Activated CD4-positive, alpha-beta memory T cell treated with anti-CD3 and anti-CD28 coated beads, Interleukin-2, amount 10 ng/mL, durations not matched to agents 7 days and 5 days (primary cell): ENCODE data around the gene ITGA1. TPM values are rescaled to one million over a fixed set of nuclear protein-coding genes. Genes with fewer than 3 reads are reported as not detected.

Experiments used
- CTCF ChIA-PET: fragments of 350-600 bp; sonication (Branson Sonifier 250); formaldehyde crosslinking; loops from one replicate; lab custom pipeline; 2021; ENCODE audit warnings: antibody characterized with exemption, inconsistent platforms; lab: Charles Lee
- POLR2A ChIA-PET: fragments of 350-600 bp; sonication (Branson Sonifier 250); formaldehyde crosslinking; loops from one replicate; lab custom pipeline; 2021; ENCODE audit warnings: antibody characterized with exemption; lab: Charles Lee
- DNase-seq: peaks from one replicate; pipeline ENCODE4 v3.0.0-alpha.2; 2020
- H3K27ac Mint-ChIP-seq: one replicate; pipeline ENCODE4 v1.8.0; 2021; ENCODE audit warnings: mild to moderate bottlenecking, mixed read lengths
- H3K27me3 Mint-ChIP-seq: one replicate; pipeline ENCODE4 v1.8.0; 2021; ENCODE audit warnings: mixed read lengths
- H3K36me3 Mint-ChIP-seq: one replicate; pipeline ENCODE4 v1.8.0; 2021; ENCODE audit warnings: low read depth, mixed read lengths
- H3K4me1 Mint-ChIP-seq: one replicate; pipeline ENCODE4 v1.8.0; 2021; ENCODE audit warnings: mixed read lengths
- H3K4me3 Mint-ChIP-seq: one replicate; pipeline ENCODE4 v1.8.0; 2021; ENCODE audit warnings: mild to moderate bottlenecking, mixed read lengths
- H3K9me3 Mint-ChIP-seq: one replicate; pipeline ENCODE4 v1.8.0; 2021; ENCODE audit warnings: mixed read lengths
- total RNA-seq, 2 experiments: library from RNA; stranded (reverse); gene quantifications; one replicate each; pipeline ENCODE4 v1.2.3, GENCODE V29; 2021

ITGA1 gene
- total RNA-seq, 2 experiments from 2014 or later = 4.9 to 8.0 TPM

GRCh38 chr5:52884453-52884852, 96.7 kb downstream of the ITGA1 start:
- no peaks in the 10 kb centered on the region for H3K9me3 Mint-ChIP-seq
- ChIA-PET CTCF (no interaction called here), POLR2A (no interaction called here)
- H3K36me3 Mint-ChIP-seq = no peaks in the 10 kb centered on the region
- no peak overlapping the region for H3K4me3 Mint-ChIP-seq
- no peak for DNase-seq
- no peak overlapping the region for H3K27ac Mint-ChIP-seq
- H3K27me3 Mint-ChIP-seq = no peaks in the 10 kb centered on the region
- no peaks in the 10 kb centered on the region for H3K4me1 Mint-ChIP-seq

GRCh38 chr5:52885614-52886013, 97.9 kb downstream of the ITGA1 start:
- ChIA-PET POLR2A (no interaction called here), CTCF (interaction anchor here (0.6 kb wide), 1 partner anchor 531 kb away, joined by 3 read pairs; no protein-coding TSS in a partner anchor)
- Mint-ChIP-seq H3K4me1 (no peaks in the 10 kb centered on the region), H3K36me3 (no peaks in the 10 kb centered on the region), H3K27ac (no peak overlapping the region), H3K9me3 (no peaks in the 10 kb centered on the region), H3K4me3 (no peak overlapping the region), H3K27me3 (no peaks in the 10 kb centered on the region)
- DNase-seq = no peak

GRCh38 chr5:52886206-52886605, 98.5 kb downstream of the ITGA1 start:
- Mint-ChIP-seq H3K4me3 (no peak overlapping the region), H3K36me3 (no peaks in the 10 kb centered on the region), H3K9me3 (no peaks in the 10 kb centered on the region), H3K27me3 (no peaks in the 10 kb centered on the region), H3K27ac (no peak overlapping the region), H3K4me1 (no peaks in the 10 kb centered on the region)
- ChIA-PET POLR2A (no interaction called here), CTCF (no interaction called here)
- no peak for DNase-seq

GRCh38 chr5:52887066-52887465, 99.3 kb downstream of the ITGA1 start:
- no peaks in the 10 kb centered on the region for H3K36me3 Mint-ChIP-seq
- no peak overlapping the region for H3K27ac Mint-ChIP-seq
- H3K4me1 Mint-ChIP-seq = no peaks in the 10 kb centered on the region
- no peak overlapping the region for H3K4me3 Mint-ChIP-seq
- H3K27me3 Mint-ChIP-seq = no peaks in the 10 kb centered on the region
- no peaks in the 10 kb centered on the region for H3K9me3 Mint-ChIP-seq
- ChIA-PET CTCF (no interaction called here), POLR2A (no interaction called here)
- DNase-seq = no peak

- H3K36me3 Mint-ChIP-seq = no peaks in the 10 kb centered on the region
- no peak overlapping the region for H3K4me3 Mint-ChIP-seq
- no peaks in the 10 kb centered on the region for H3K27me3 Mint-ChIP-seq
- H3K9me3 Mint-ChIP-seq = no peaks in the 10 kb centered on the region
- no peak overlapping the region for H3K27ac Mint-ChIP-seq
- CTCF ChIA-PET = no interaction called here
- DNase-seq = no peak
- POLR2A ChIA-PET = no interaction called here
- H3K4me1 Mint-ChIP-seq = no peaks in the 10 kb centered on the region
These were observed 100.6 kb downstream of the ITGA1 start for GRCh38 chr5:52888363-52888762.

- ChIA-PET POLR2A (no interaction called here), CTCF (no interaction called here)
- H3K27me3 Mint-ChIP-seq = peaks cover 3% of the 10 kb centered on the region
- DNase-seq = no peak
- H3K4me1 Mint-ChIP-seq = no peaks in the 10 kb centered on the region
- no peaks in the 10 kb centered on the region for H3K36me3 Mint-ChIP-seq
- H3K9me3 Mint-ChIP-seq = no peaks in the 10 kb centered on the region
- H3K27ac Mint-ChIP-seq = no peak overlapping the region
- no peak overlapping the region for H3K4me3 Mint-ChIP-seq
These were observed 104.6 kb downstream of the ITGA1 start for GRCh38 chr5:52892242-52892878.

- DNase-seq = no peak
- Mint-ChIP-seq H3K9me3 (no peaks in the 10 kb centered on the region), H3K27ac (no peak overlapping the region), H3K4me3 (no peak overlapping the region), H3K36me3 (no peaks in the 10 kb centered on the region), H3K27me3 (peaks cover 3% of the 10 kb centered on the region), H3K4me1 (no peaks in the 10 kb centered on the region)
- POLR2A ChIA-PET = no interaction called here
- CTCF ChIA-PET = no interaction called here
These were observed 105.4 kb downstream of the ITGA1 start for GRCh38 chr5:52893105-52893504.

- no peak for DNase-seq
- H3K27ac Mint-ChIP-seq = no peak overlapping the region
- no peak overlapping the region for H3K4me3 Mint-ChIP-seq
- H3K27me3 Mint-ChIP-seq = peaks cover 3% of the 10 kb centered on the region
- no peaks in the 10 kb centered on the region for H3K9me3 Mint-ChIP-seq
- POLR2A ChIA-PET = no interaction called here
- CTCF ChIA-PET = no interaction called here
- no peaks in the 10 kb centered on the region for H3K36me3 Mint-ChIP-seq
- no peaks in the 10 kb centered on the region for H3K4me1 Mint-ChIP-seq
These were observed 106.1 kb downstream of the ITGA1 start for GRCh38 chr5:52893863-52894262.

GRCh38 chr5:52894451-52894850, 106.7 kb downstream of the ITGA1 start:
- no peaks in the 10 kb centered on the region for H3K36me3 Mint-ChIP-seq
- CTCF ChIA-PET = no interaction called here
- no peaks in the 10 kb centered on the region for H3K4me1 Mint-ChIP-seq
- H3K9me3 Mint-ChIP-seq = no peaks in the 10 kb centered on the region
- POLR2A ChIA-PET = no interaction called here
- peaks cover 3% of the 10 kb centered on the region for H3K27me3 Mint-ChIP-seq
- no peak overlapping the region for H3K4me3 Mint-ChIP-seq
- no peak for DNase-seq
- no peak overlapping the region for H3K27ac Mint-ChIP-seq

GRCh38 chr5:52895075-52895474, 107.4 kb downstream of the ITGA1 start:
- no peaks in the 10 kb centered on the region for H3K9me3 Mint-ChIP-seq
- peaks cover 3% of the 10 kb centered on the region for H3K27me3 Mint-ChIP-seq
- no peak for DNase-seq
- ChIA-PET CTCF (no interaction called here), POLR2A (no interaction called here)
- no peak overlapping the region for H3K4me3 Mint-ChIP-seq
- H3K4me1 Mint-ChIP-seq = no peaks in the 10 kb centered on the region
- H3K27ac Mint-ChIP-seq = no peak overlapping the region
- no peaks in the 10 kb centered on the region for H3K36me3 Mint-ChIP-seq

- Mint-ChIP-seq H3K9me3 (no peaks in the 10 kb centered on the region), H3K27me3 (peaks cover 3% of the 10 kb centered on the region), H3K4me1 (no peaks in the 10 kb centered on the region), H3K27ac (no peak overlapping the region), H3K36me3 (no peaks in the 10 kb centered on the region), H3K4me3 (no peak overlapping the region)
- CTCF ChIA-PET = no interaction called here
- POLR2A ChIA-PET = no interaction called here
- no peak for DNase-seq
These were observed 108.1 kb downstream of the ITGA1 start for GRCh38 chr5:52895572-52896413.

GRCh38 chr5:52896534-52897237, 109.0 kb downstream of the ITGA1 start:
- Mint-ChIP-seq H3K36me3 (no peaks in the 10 kb centered on the region), H3K4me1 (no peaks in the 10 kb centered on the region), H3K27me3 (peaks cover 3% of the 10 kb centered on the region), H3K27ac (no peak overlapping the region), H3K9me3 (peaks cover 1% of the 10 kb centered on the region), H3K4me3 (no peak overlapping the region)
- ChIA-PET CTCF (no interaction called here), POLR2A (no interaction called here)
- DNase-seq = no peak

- Mint-ChIP-seq H3K9me3 (peaks cover 4% of the 10 kb centered on the region), H3K4me3 (no peak overlapping the region), H3K27me3 (peaks cover 3% of the 10 kb centered on the region), H3K4me1 (no peaks in the 10 kb centered on the region), H3K36me3 (no peaks in the 10 kb centered on the region), H3K27ac (no peak overlapping the region)
- POLR2A ChIA-PET = no interaction called here
- CTCF ChIA-PET = no interaction called here
- no peak for DNase-seq
These were observed 109.5 kb downstream of the ITGA1 start for GRCh38 chr5:52897238-52897614.
